GM23338 (cell line): Measurements from ENCODE around the gene GBF1.

ENCODE experiments used
- CREB1 ChIP-seq: fragments of 250-450 bp; sonication (Bioruptor Pico); IDR thresholded peaks from 2 replicates; pipeline ENCODE4 v1.5.0; 2020; ENCODE audit warnings: low read depth, mild to moderate bottlenecking, moderate library complexity
- CTCF ChIP-seq, 2 experiments: fragments of 200-600 bp in 1 of 2; sonication (generic) in 1 of 2; conservative IDR thresholded peaks; 2 replicates each; pipeline versions ENCODE4 v1.5.1 to v1.6.1; 2016 to 2017; ENCODE audit warnings: antibody characterized with exemption in 2 of 2, low read depth in 2 of 2, mild to moderate bottlenecking in 2 of 2, moderate library complexity in 1 of 2
- ETS1 ChIP-seq: IDR thresholded peaks from 2 replicates; pipeline ENCODE4 v1.6.1; 2016; ENCODE audit warnings: antibody characterized with exemption
- EZH2 ChIP-seq: fragments of 200-600 bp; sonication (generic); IDR thresholded peaks from one replicate; pipeline ENCODE4 v1.8.0; 2017; ENCODE audit warnings: antibody characterized with exemption, mild to moderate bottlenecking, low read depth; ENCODE audit not compliant: unreplicated experiment
- EZH2phosphoT487 ChIP-seq: fragments of 200-600 bp; sonication (generic); IDR thresholded peaks from one replicate; pipeline ENCODE4 v1.8.1; 2018; ENCODE audit warnings: antibody characterized with exemption; ENCODE audit not compliant: unreplicated experiment
- JUNB ChIP-seq: IDR thresholded peaks from one replicate; pipeline ENCODE4 v1.6.1; 2016; ENCODE audit warnings: antibody characterized with exemption; ENCODE audit not compliant: unreplicated experiment
- NANOG ChIP-seq: IDR thresholded peaks from 2 replicates; pipeline ENCODE4 v1.6.1; 2016; ENCODE audit warnings: antibody characterized with exemption, borderline replicate concordance
- POLR2AphosphoS5 ChIP-seq: IDR thresholded peaks from 2 replicates; pipeline ENCODE4 v1.6.1; 2016; ENCODE audit warnings: antibody characterized with exemption, low read depth
- STAT1 ChIP-seq: IDR thresholded peaks from one replicate; pipeline ENCODE4 v1.6.1; 2016; ENCODE audit warnings: antibody characterized with exemption; ENCODE audit not compliant: unreplicated experiment
- ZNF331 ChIP-seq: fragments of 250-450 bp; sonication (Bioruptor Pico); IDR thresholded peaks from 2 replicates; pipeline ENCODE4 v1.5.0; 2020; ENCODE audit warnings: low read depth, mild to moderate bottlenecking, moderate library complexity
- ZNF462 ChIP-seq: fragments of 250-450 bp; sonication (Bioruptor Pico); IDR thresholded peaks from 2 replicates; pipeline ENCODE4 v1.5.0; 2020; ENCODE audit warnings: mild to moderate bottlenecking, moderate library complexity
- TF ChIP-seq, protein P1 (sequence below): IDR thresholded peaks from one replicate; pipeline ENCODE4 v1.6.1; 2018; ENCODE audit warnings: antibody characterized with exemption; ENCODE audit not compliant: unreplicated experiment

GRCh38 chr10:102227050-102227449 is 18.3 kb upstream of the GBF1 start:
- TF ChIP-seq ETS1 (no peak), CTCF (conservative IDR thresholded peaks at IDR 0.05; ENCODE audit: low read depth in 2 of 2) (no peak), ZNF331 (CRISPR knock-in tag) (no peak), POLR2AphosphoS5 (no peak), CREB1 (CRISPR knock-in tag) (no peak), EZH2phosphoT487 (no peak), EZH2 (no peak), NANOG (no peak), JUNB (no peak), STAT1 (no peak), ZNF462 (CRISPR knock-in tag) (no peak)
- TF ChIP-seq, protein P1, sequence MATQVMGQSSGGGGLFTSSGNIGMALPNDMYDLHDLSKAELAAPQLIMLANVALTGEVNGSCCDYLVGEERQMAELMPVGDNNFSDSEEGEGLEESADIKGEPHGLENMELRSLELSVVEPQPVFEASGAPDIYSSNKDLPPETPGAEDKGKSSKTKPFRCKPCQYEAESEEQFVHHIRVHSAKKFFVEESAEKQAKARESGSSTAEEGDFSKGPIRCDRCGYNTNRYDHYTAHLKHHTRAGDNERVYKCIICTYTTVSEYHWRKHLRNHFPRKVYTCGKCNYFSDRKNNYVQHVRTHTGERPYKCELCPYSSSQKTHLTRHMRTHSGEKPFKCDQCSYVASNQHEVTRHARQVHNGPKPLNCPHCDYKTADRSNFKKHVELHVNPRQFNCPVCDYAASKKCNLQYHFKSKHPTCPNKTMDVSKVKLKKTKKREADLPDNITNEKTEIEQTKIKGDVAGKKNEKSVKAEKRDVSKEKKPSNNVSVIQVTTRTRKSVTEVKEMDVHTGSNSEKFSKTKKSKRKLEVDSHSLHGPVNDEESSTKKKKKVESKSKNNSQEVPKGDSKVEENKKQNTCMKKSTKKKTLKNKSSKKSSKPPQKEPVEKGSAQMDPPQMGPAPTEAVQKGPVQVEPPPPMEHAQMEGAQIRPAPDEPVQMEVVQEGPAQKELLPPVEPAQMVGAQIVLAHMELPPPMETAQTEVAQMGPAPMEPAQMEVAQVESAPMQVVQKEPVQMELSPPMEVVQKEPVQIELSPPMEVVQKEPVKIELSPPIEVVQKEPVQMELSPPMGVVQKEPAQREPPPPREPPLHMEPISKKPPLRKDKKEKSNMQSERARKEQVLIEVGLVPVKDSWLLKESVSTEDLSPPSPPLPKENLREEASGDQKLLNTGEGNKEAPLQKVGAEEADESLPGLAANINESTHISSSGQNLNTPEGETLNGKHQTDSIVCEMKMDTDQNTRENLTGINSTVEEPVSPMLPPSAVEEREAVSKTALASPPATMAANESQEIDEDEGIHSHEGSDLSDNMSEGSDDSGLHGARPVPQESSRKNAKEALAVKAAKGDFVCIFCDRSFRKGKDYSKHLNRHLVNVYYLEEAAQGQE: no peak
